Lung (tissue), 12 donors: ENCODE measurements around the gene CCDC171. TPM values are rescaled to one million over a fixed set of nuclear protein-coding genes. Genes with fewer than 3 reads are reported as not detected.

ENCODE experiments used
- ATAC-seq: fragments of 200-7000 bp; cut with Tn5 transposase; one replicate; pipeline ENCODE4 v1.9.1; 2020; ENCODE audit warnings: moderate number of reproducible peaks; ENCODE audit not compliant: insufficient read depth, low FRiP score
- DNase-seq, 3 donors: peaks; one replicate each; pipeline ENCODE4 v3.0.0-alpha.2; 2013 to 2017
- H3K27ac ChIP-seq, 2 donors: one replicate each; pipeline ENCODE4 v1.5.1; 2013; ENCODE audit warnings: mild to moderate bottlenecking in 2 of 2, moderate library complexity in 2 of 2, control low read depth in 1 of 2, inconsistent platforms in 1 of 2, low read depth in 1 of 2, low read length in 1 of 2
- H3K27me3 ChIP-seq, 3 donors: one replicate each; pipeline ENCODE4 v1.5.1; 2013; ENCODE audit warnings: low read length in 2 of 3; ENCODE audit not compliant: control insufficient read depth in 3 of 3, insufficient read depth in 3 of 3
- H3K36me3 ChIP-seq, 4 donors: one replicate each; pipeline ENCODE4 v1.5.1; 2013; ENCODE audit warnings: low read length in 4 of 4, mild to moderate bottlenecking in 1 of 4, moderate library complexity in 1 of 4; ENCODE audit not compliant: control insufficient read depth in 4 of 4, insufficient read depth in 4 of 4
- H3K4me1 ChIP-seq, 5 donors: one replicate each; pipeline ENCODE4 v1.5.1; 2013; ENCODE audit warnings: low read length in 5 of 5, mild to moderate bottlenecking in 2 of 5, moderate library complexity in 1 of 5; ENCODE audit not compliant: control insufficient read depth in 5 of 5, insufficient read depth in 5 of 5
- H3K4me3 ChIP-seq: one replicate; pipeline ENCODE4 v1.5.1; 2013; ENCODE audit warnings: mild to moderate bottlenecking, control low read depth, moderate library complexity
- H3K9ac ChIP-seq, 2 donors: one replicate each; pipeline ENCODE4 v1.5.1; 2013; ENCODE audit warnings: low read length in 2 of 2, control low read depth in 1 of 2; ENCODE audit not compliant: insufficient read depth in 1 of 2
- H3K9me3 ChIP-seq, 4 donors: one replicate each; pipeline ENCODE4 v1.5.1; 2013; ENCODE audit warnings: low read length in 3 of 4, mild to moderate bottlenecking in 1 of 4, moderate library complexity in 1 of 4; ENCODE audit not compliant: control insufficient read depth in 4 of 4, insufficient read depth in 3 of 4
- CTCF ChIP-seq: IDR thresholded peaks from 2 replicates; pipeline ENCODE4 v1.5.1; 2012; ENCODE audit warnings: mild to moderate bottlenecking; ENCODE audit errors: control extremely low read depth, extremely low read depth
- whole genome bisulfite sequencing, 2 donors: extraction: QIAGEN DNeasy Blood & Tissue Kit; methylation state at CpG; one replicate each; pipeline ENCODE4 v1.1.7; 2013; 5-methylcytosine and 5-hydroxymethylcytosine counted together
- polyA plus RNA-seq, 2 donors: library from polyadenylated mRNA; stranded (reverse); fragments of 200-250 nt; gene quantifications; one replicate each; pipeline ENCODE4 v1.2.1, GENCODE V29; 2013
- total RNA-seq, 2 donors: library from RNA; depleted of rRNA in 1 of 2; stranded (reverse); fragments of >200 nt in 1 of 2; gene quantifications; one replicate each; pipeline ENCODE4 v1.2.1, GENCODE V29; 2014 to 2021
- donor health status: control.
- donor health status: control.
- donor health status: Bipolar disorder and iron deficiency.
- donor health status: healthy.
- donor health status: DM: yes; HTN: yes; CAD: no.

Gene CCDC171
- total and polyA plus RNA-seq, 4 donors, result 0.40 to 17.0 (median 2.5) TPM

GRCh38 chr9:15744196-15744595, 191.4 kb downstream of the CCDC171 start:
- Histone ChIP-seq H3K9ac (no peak overlapping the region), H3K36me3 (peaks cover 0 to 7% (median 0%) of the 10 kb centered on the region in 4 donors), H3K9me3 (peaks cover 0 to 3% (median 1%) of the 10 kb centered on the region in 4 donors), H3K4me1 (peaks cover 0 to 6% (median 0%) of the 10 kb centered on the region in 5 donors), H3K27me3 (no peaks in the 10 kb centered on the region), H3K27ac (no peak overlapping the region), H3K4me3 (no peak overlapping the region)
- no peak for TF ChIP-seq CTCF
- ATAC-seq, result no peak
- peak in 2 of 3 donors; percentile 37 to 39 for DNase-seq
- WGBS, 2 donors, result 93 to 97% methylated on average over 3 of the region's 3 CpGs

- no peak overlapping the region for H3K27ac ChIP-seq
- no peak for DNase-seq
- H3K36me3 ChIP-seq, result peaks cover 0 to 7% (median 0%) of the 10 kb centered on the region in 4 donors
- no peaks in the 10 kb centered on the region for H3K27me3 ChIP-seq
- H3K4me3 ChIP-seq, result no peak overlapping the region
- H3K9ac ChIP-seq, result no peak overlapping the region
- ATAC-seq, result no peak
- H3K9me3 ChIP-seq, result no peaks in the 10 kb centered on the region
- WGBS, 2 donors, result 89 to 93% methylated on average over 7 of the region's 7 CpGs
- H3K4me1 ChIP-seq, result peaks cover 0 to 6% (median 0%) of the 10 kb centered on the region in 5 donors
- TF ChIP-seq CTCF, result no peak
These were observed 194.1 kb downstream of the CCDC171 start for GRCh38 chr9:15746905-15747304.

- Histone ChIP-seq H3K9me3 (no peaks in the 10 kb centered on the region), H3K27ac (no peak overlapping the region), H3K4me1 (no peaks in the 10 kb centered on the region), H3K9ac (no peak overlapping the region), H3K4me3 (no peak overlapping the region), H3K27me3 (no peaks in the 10 kb centered on the region), H3K36me3 (no peaks in the 10 kb centered on the region)
- DNase-seq (peak in 1 of 3 donors; percentile 12), ATAC-seq (no peak)
- no peak for TF ChIP-seq CTCF
These were observed 202.8 kb downstream of the CCDC171 start for GRCh38 chr9:15755660-15756059.

- Histone ChIP-seq H3K27ac (no peak overlapping the region), H3K9me3 (no peaks in the 10 kb centered on the region), H3K4me3 (no peak overlapping the region), H3K4me1 (no peaks in the 10 kb centered on the region), H3K9ac (no peak overlapping the region), H3K27me3 (no peaks in the 10 kb centered on the region), H3K36me3 (no peaks in the 10 kb centered on the region)
- no peak for TF ChIP-seq CTCF
- DNase-seq (no peak), ATAC-seq (no peak)
- 92 to 97% methylated on average over 2 of the region's 2 CpGs for WGBS, 2 donors
These were observed 208.7 kb downstream of the CCDC171 start for GRCh38 chr9:15761551-15761950.
